Measurements from ENCODE around the gene GON4L. TPM values are rescaled to one million over a fixed set of nuclear protein-coding genes. Genes with fewer than 3 reads are reported as not detected.

Gene GON4L
- total RNA-seq, 120 experiments from 2014 or later, result 52.2 to 105 (median 72.7) TPM

Other genes with a start within 250 kb of the GON4L start
- 10 to 100 TPM; 23.5 to 81.8 (median 48.0) TPM for gene MSTO1, start 247.0 kb downstream of the GON4L start, total RNA-seq
- gene YY1AP1, start 168.4 kb downstream of the GON4L start, total RNA-seq, result 100 to 1,000 TPM in 111 of 120 experiments, 10 to 100 TPM in 9; 78.5 to 226 (median 131) TPM
- 10 to 100 TPM; 53.9 to 99.1 (median 78.9) TPM for gene DAP3, start 168.1 kb downstream of the GON4L start, total RNA-seq
- gene SYT11, start 2.4 kb upstream of the GON4L start, total RNA-seq, result 100 to 1,000 TPM; 201 to 462 (median 357) TPM
- gene RIT1, start 54.1 kb upstream of the GON4L start, total RNA-seq, result 10 to 100 TPM; 13.3 to 34.9 (median 21.2) TPM
- gene KHDC4, start 77.2 kb upstream of the GON4L start, total RNA-seq, result 10 to 100 TPM; 33.7 to 80.2 (median 50.9) TPM
- not detected for gene RXFP4, start 84.4 kb upstream of the GON4L start, total RNA-seq
- 100 to 1,000 TPM; 113 to 323 (median 165) TPM for gene ARHGEF2, start 121.3 kb upstream of the GON4L start, total RNA-seq
- gene SSR2, start 163.7 kb upstream of the GON4L start, total RNA-seq, result 10 to 100 TPM; 55.2 to 94.2 (median 71.4) TPM
- 10 to 100 TPM; 43.3 to 88.3 (median 64.8) TPM for gene UBQLN4, start 196.6 kb upstream of the GON4L start, total RNA-seq
- gene LAMTOR2, start 197.6 kb upstream of the GON4L start, total RNA-seq, result 10 to 100 TPM; 26.8 to 59.6 (median 43.5) TPM
- 1 to 10 TPM in 44 of 120 experiments, under 1 TPM in 36, not detected in 40; 0.44 to 3.3 (median 1.0) TPM for gene RAB25, start 203.9 kb upstream of the GON4L start, total RNA-seq
- gene MEX3A, start 225.3 kb upstream of the GON4L start, total RNA-seq, result 1 to 10 TPM in 84 of 120 experiments, under 1 TPM in 36; 0.44 to 4.6 (median 1.3) TPM

Data from dorsolateral prefrontal cortex (tissue), 118 donors.